Activated naive CD4-positive, alpha-beta T cell treated with anti-CD3 and anti-CD28 coated beads for 36 hours (primary cell): ENCODE results near the gene NEK10. TPM values are rescaled to one million over a fixed set of nuclear protein-coding genes. Genes with fewer than 3 reads are reported as not detected.

ENCODE experiments used
- CTCF ChIA-PET: fragments of 350-600 bp; sonication (Branson Sonifier 250); formaldehyde crosslinking; loops from one replicate; lab custom pipeline; 2021; ENCODE audit warnings: antibody characterized with exemption; lab: Charles Lee
- DNase-seq: peaks from one replicate; pipeline ENCODE4 v3.0.0-alpha.2; 2020
- H3K27ac Mint-ChIP-seq: one replicate; pipeline ENCODE4 v1.8.0; 2021; ENCODE audit warnings: mild to moderate bottlenecking, mixed read lengths
- H3K27me3 Mint-ChIP-seq: one replicate; pipeline ENCODE4 v1.8.0; 2021; ENCODE audit warnings: low read depth, mixed read lengths
- H3K36me3 Mint-ChIP-seq: one replicate; pipeline ENCODE4 v1.8.0; 2021; ENCODE audit warnings: low read depth, mixed read lengths
- H3K4me1 Mint-ChIP-seq: one replicate; pipeline ENCODE4 v1.8.0; 2021; ENCODE audit warnings: low read depth, mixed read lengths
- H3K4me3 Mint-ChIP-seq: one replicate; pipeline ENCODE4 v1.8.0; 2021; ENCODE audit warnings: mild to moderate bottlenecking, moderate library complexity, mixed read lengths
- H3K9me3 Mint-ChIP-seq: one replicate; pipeline ENCODE4 v1.8.0; 2021; ENCODE audit warnings: mixed read lengths
- intact Hi-C: fragments of 100-400 bp; cut with micrococcal nuclease; formaldehyde crosslinking; loops from one replicate; pipeline ENCODE4 v1.15.1; 2023
- total RNA-seq, 2 experiments: library from RNA; stranded (reverse); gene quantifications; one replicate each; pipeline ENCODE4 v1.2.3, GENCODE V29; 2021

NEK10 gene
- total RNA-seq, 2 experiments from 2014 or later: 0.07 to 0.26 TPM

DNA sequence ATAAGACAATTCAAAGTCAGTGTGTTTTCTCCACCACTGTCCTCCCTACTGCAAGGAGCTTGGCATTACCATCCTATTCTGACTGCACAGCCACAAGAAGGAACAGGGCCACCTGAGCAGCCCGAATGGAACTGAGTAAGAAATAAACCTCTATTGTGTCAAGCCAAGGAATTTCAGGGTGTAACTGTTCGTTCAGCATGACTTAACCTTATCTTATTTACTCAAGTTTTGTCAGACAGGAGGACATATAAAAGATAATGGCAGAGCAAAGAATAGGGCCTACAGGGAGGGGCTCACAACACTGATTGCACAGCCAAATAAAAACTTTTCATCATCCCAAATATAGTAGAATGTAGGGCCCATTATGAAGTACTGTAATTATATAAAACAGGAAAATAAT, 236.1 kb downstream of the NEK10 start:
- H3K4me3 Mint-ChIP-seq: no peak overlapping the region
- H3K27ac Mint-ChIP-seq: no peak overlapping the region
- peaks cover 1% of the 10 kb centered on the region for H3K27me3 Mint-ChIP-seq
- intact Hi-C loops: loop anchor here (10.0 kb wide), 1 partner anchor 182 kb away; no protein-coding TSS in a partner anchor
- no peaks in the 10 kb centered on the region for H3K9me3 Mint-ChIP-seq
- CTCF ChIA-PET: interaction anchor here (0.7 to 1.0 kb wide), 2 partner anchors 121 to 1106 kb away, joined by 3 to 4 read pairs; no protein-coding TSS in a partner anchor
- DNase-seq: no peak
- H3K36me3 Mint-ChIP-seq: no peaks in the 10 kb centered on the region
- no peaks in the 10 kb centered on the region for H3K4me1 Mint-ChIP-seq

- intact Hi-C loops: loop anchor here (10.0 kb wide), 1 partner anchor 184 kb away; no protein-coding TSS in a partner anchor
- Mint-ChIP-seq H3K9me3 (no peaks in the 10 kb centered on the region), H3K36me3 (no peaks in the 10 kb centered on the region), H3K4me3 (no peak overlapping the region), H3K27me3 (peaks cover under 1% of the 10 kb centered on the region), H3K4me1 (no peaks in the 10 kb centered on the region), H3K27ac (no peak overlapping the region)
- no peak for DNase-seq
- CTCF ChIA-PET: interaction anchor here (0.9 to 1.7 kb wide), 2 partner anchors 29 to 123 kb away, joined by 3 to 4 read pairs; no protein-coding TSS in a partner anchor
Measured at GRCh38 chr3:27130796-27131195, 238.4 kb downstream of the NEK10 start.

GRCh38 chr3:27127879-27128278, 241.3 kb downstream of the NEK10 start:
- CTCF ChIA-PET: interaction anchor here (0.7 kb wide), 1 partner anchor 1982 kb away, joined by 3 read pairs; no protein-coding TSS in a partner anchor
- intact Hi-C loops: no loop called here
- Mint-ChIP-seq H3K9me3 (no peaks in the 10 kb centered on the region), H3K4me3 (no peak overlapping the region), H3K4me1 (no peaks in the 10 kb centered on the region), H3K27ac (no peak overlapping the region), H3K36me3 (no peaks in the 10 kb centered on the region), H3K27me3 (no peaks in the 10 kb centered on the region)
- no peak for DNase-seq

DNA sequence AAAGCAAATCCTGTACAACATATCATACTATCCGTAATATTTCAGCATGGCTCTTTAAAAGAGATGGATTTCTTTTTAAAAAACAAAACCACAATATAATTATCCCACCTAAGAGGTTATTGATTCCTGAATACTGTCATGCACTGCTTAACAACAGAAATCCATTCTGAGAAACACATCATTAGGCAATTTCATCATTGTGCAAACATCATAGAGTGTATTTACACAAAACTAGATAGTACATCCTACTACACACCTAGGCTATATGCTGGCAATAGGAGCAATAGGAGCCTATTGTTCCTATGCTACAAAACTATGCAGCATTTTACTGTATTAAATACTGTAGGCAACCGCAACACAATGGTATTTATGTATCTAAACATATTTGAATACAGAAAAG, 242.0 kb downstream of the NEK10 start:
- no peaks in the 10 kb centered on the region for H3K36me3 Mint-ChIP-seq
- H3K27ac Mint-ChIP-seq: no peak overlapping the region
- no peaks in the 10 kb centered on the region for H3K27me3 Mint-ChIP-seq
- no peak for DNase-seq
- intact Hi-C loops: no loop called here
- H3K4me1 Mint-ChIP-seq: no peaks in the 10 kb centered on the region
- H3K9me3 Mint-ChIP-seq: no peaks in the 10 kb centered on the region
- no peak overlapping the region for H3K4me3 Mint-ChIP-seq
- CTCF ChIA-PET: no interaction called here

DNA sequence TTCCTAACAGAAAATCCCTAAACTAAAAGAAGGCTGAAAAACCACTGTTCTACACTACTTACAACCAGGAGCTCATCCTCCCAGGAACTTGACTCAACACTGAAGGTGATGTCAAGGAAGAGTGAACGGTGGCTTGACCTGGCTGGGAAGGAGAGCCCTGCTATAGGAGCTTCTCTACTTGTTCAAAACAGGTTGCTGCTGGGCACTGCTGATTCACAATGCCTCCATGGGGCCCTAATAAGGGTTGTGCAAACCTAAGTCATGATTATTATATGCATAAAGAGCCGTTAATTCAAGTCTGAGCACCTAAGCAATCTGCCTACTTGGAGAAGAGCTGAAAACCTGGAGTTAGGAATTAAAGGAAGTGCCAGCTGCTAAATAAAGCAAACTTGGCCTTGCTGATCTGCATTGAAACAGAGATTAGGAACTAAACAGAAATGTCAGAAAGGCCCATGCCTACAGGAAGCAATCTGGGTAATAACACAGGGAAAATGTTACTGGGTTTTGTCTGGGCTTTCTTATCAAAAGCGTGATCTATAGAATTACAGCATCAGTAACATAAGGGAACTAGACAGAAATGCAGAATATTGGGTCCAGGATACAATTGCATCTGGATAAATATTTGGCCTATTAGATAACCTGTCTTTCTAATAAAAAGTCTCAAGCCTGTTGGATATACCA, 243.2 kb downstream of the NEK10 start:
- intact Hi-C loops: no loop called here
- DNase-seq: no peak
- Mint-ChIP-seq H3K27me3 (peaks cover 2% of the 10 kb centered on the region), H3K4me1 (no peaks in the 10 kb centered on the region), H3K27ac (no peak overlapping the region), H3K4me3 (no peak overlapping the region), H3K9me3 (no peaks in the 10 kb centered on the region), H3K36me3 (no peaks in the 10 kb centered on the region)
- CTCF ChIA-PET: interaction anchor here (1.3 kb wide), 1 partner anchor 8 kb away, joined by 3 read pairs; no protein-coding TSS in a partner anchor

DNA sequence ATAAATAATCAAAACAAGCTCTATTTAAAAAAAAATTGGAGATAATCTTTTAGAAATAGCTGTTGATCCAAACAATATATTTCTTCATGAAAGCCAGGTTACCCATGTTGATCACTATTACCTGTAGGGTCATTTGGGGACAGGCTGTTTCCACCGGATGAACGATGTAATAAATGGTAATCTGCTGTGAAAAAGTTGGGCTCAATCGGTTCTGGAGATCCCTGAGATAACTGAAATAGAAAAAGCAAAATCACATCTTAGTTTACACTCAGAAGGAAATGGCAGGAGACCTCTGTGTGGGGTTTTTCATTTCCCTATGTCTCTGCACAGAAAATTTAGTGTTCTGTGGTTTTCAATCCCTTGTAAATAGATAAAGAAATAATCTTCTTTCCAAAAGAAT, 249.5 kb downstream of the NEK10 start:
- Mint-ChIP-seq H3K4me1 (no peaks in the 10 kb centered on the region), H3K4me3 (no peak overlapping the region), H3K27ac (no peak overlapping the region), H3K36me3 (no peaks in the 10 kb centered on the region), H3K27me3 (peaks cover 2% of the 10 kb centered on the region), H3K9me3 (no peaks in the 10 kb centered on the region)
- intact Hi-C loops: no loop called here
- CTCF ChIA-PET: interaction anchor here (1.1 kb wide), 1 partner anchor 10 kb away, joined by 3 read pairs; no protein-coding TSS in a partner anchor
- DNase-seq: no peak

DNA sequence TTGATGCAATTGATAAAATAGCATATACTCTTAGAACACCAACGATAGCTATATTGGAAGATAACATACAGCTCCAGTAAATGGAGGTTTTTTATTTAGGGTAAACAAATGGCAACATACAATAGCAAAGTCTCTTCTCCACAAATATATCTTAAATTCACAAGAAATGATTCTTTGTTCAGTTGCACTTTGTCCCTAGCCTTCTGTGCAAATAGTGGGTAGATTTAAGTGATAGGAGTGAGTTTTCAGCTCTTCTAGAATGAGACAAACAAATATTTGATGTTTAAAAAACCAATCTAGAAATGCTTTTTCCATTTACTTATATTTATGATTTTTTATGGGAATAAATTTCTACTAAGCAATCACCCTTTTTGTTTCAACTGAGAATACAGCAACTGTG, 253.8 kb downstream of the NEK10 start:
- DNase-seq: no peak
- Mint-ChIP-seq H3K27ac (no peak overlapping the region), H3K4me1 (no peaks in the 10 kb centered on the region), H3K36me3 (no peaks in the 10 kb centered on the region), H3K9me3 (no peaks in the 10 kb centered on the region), H3K27me3 (peaks cover 2% of the 10 kb centered on the region), H3K4me3 (no peak overlapping the region)
- intact Hi-C loops: no loop called here
- CTCF ChIA-PET: no interaction called here

DNA sequence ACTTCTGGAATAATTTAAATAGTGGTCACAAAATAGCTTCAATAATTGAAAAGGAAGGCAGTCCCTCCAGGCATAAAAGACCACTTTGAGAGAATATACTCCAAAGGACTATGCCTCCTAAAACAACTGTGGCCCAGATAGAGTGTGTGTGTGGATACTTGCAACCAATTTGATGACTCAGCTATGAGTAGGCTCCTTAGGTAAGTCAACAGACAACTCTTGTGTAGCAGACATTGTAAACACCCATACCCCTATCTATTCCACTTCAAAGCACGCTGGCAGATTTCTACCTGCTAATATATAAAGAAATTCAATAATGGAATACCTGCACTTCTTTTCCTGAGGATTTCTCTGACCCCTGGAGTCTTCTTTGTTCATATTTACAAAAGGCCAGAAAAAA, 254.5 kb downstream of the NEK10 start:
- CTCF ChIA-PET: no interaction called here
- intact Hi-C loops: no loop called here
- no peaks in the 10 kb centered on the region for H3K4me1 Mint-ChIP-seq
- H3K9me3 Mint-ChIP-seq: no peaks in the 10 kb centered on the region
- no peak overlapping the region for H3K27ac Mint-ChIP-seq
- no peak for DNase-seq
- H3K27me3 Mint-ChIP-seq: peaks cover 2% of the 10 kb centered on the region
- H3K36me3 Mint-ChIP-seq: no peaks in the 10 kb centered on the region
- no peak overlapping the region for H3K4me3 Mint-ChIP-seq

- no peak overlapping the region for H3K27ac Mint-ChIP-seq
- CTCF ChIA-PET: no interaction called here
- intact Hi-C loops: no loop called here
- H3K4me1 Mint-ChIP-seq: no peaks in the 10 kb centered on the region
- DNase-seq: no peak
- H3K9me3 Mint-ChIP-seq: no peaks in the 10 kb centered on the region
- peaks cover 2% of the 10 kb centered on the region for H3K27me3 Mint-ChIP-seq
- H3K4me3 Mint-ChIP-seq: no peak overlapping the region
- no peaks in the 10 kb centered on the region for H3K36me3 Mint-ChIP-seq
Measured at GRCh38 chr3:27114129-27114528, 255.1 kb downstream of the NEK10 start.

- Mint-ChIP-seq H3K36me3 (no peaks in the 10 kb centered on the region), H3K4me1 (no peaks in the 10 kb centered on the region), H3K27ac (no peak overlapping the region), H3K27me3 (peaks cover 4% of the 10 kb centered on the region), H3K9me3 (no peaks in the 10 kb centered on the region), H3K4me3 (no peak overlapping the region)
- CTCF ChIA-PET: interaction anchor here (0.7 kb wide), 1 partner anchor 9 kb away, joined by 3 read pairs; no protein-coding TSS in a partner anchor
- DNase-seq: no peak
- intact Hi-C loops: no loop called here
Measured at GRCh38 chr3:27110020-27110419, 259.2 kb downstream of the NEK10 start.

GRCh38 chr3:27108322-27108721, 260.9 kb downstream of the NEK10 start:
- Mint-ChIP-seq H3K36me3 (no peaks in the 10 kb centered on the region), H3K27me3 (peaks cover 3% of the 10 kb centered on the region), H3K4me1 (no peaks in the 10 kb centered on the region), H3K9me3 (no peaks in the 10 kb centered on the region), H3K4me3 (no peak overlapping the region), H3K27ac (no peak overlapping the region)
- DNase-seq: no peak
- intact Hi-C loops: no loop called here
- CTCF ChIA-PET: no interaction called here

GRCh38 chr3:27105904-27106303, 263.3 kb downstream of the NEK10 start:
- CTCF ChIA-PET: no interaction called here
- H3K27me3 Mint-ChIP-seq: peaks cover 5% of the 10 kb centered on the region
- no peaks in the 10 kb centered on the region for H3K36me3 Mint-ChIP-seq
- no peak overlapping the region for H3K4me3 Mint-ChIP-seq
- H3K9me3 Mint-ChIP-seq: no peaks in the 10 kb centered on the region
- H3K27ac Mint-ChIP-seq: no peak overlapping the region
- no peak for DNase-seq
- no peaks in the 10 kb centered on the region for H3K4me1 Mint-ChIP-seq
- intact Hi-C loops: no loop called here

DNA sequence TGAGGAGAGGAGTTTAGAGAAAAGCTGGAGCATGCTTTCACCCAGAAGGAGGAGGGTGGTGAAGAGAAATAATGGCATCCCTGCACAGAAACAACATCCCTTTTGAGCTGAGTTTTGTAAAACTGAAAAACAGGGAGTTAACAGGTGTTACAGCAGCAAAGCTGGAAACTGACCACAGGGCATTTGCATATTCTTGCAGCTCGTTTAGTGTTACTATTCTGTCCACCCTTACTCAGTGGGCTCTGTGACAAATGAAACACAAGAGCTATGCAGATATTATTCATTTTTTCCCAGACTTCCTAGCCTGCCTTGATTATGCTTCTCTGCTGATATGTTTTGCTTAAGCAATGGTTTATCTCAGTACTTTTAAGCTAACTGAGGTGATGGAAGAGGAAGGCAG, 272.0 kb downstream of the NEK10 start:
- Mint-ChIP-seq H3K4me3 (no peak overlapping the region), H3K36me3 (no peaks in the 10 kb centered on the region), H3K27ac (no peak overlapping the region), H3K4me1 (no peaks in the 10 kb centered on the region), H3K27me3 (peaks cover 10% of the 10 kb centered on the region), H3K9me3 (no peaks in the 10 kb centered on the region)
- no peak for DNase-seq
- CTCF ChIA-PET: no interaction called here
- intact Hi-C loops: no loop called here
